HTERT RPE-1 (cell line): Measurements from ENCODE around the gene UCHL5.
"Not testable (repeated sequence)": the region's sequence is repeated elsewhere in the genome, so short reads cannot be mapped to it uniquely, and the experiment has no call there.

ENCODE experiments used
- in situ Hi-C: fragments of 300-500 bp; cut with MboI; formaldehyde crosslinking; loops from 4 replicates; pipeline ENCODE4 v1.14.3; 2020; ENCODE audit warnings: low sequenced_read_pairs

The UCHL5 gene

GRCh38 chr1:193013707-193014106 lies 45.5 kb downstream of the UCHL5 start:
- in situ Hi-C loops, result no loop called here

- in situ Hi-C loops, result no loop called here
Observed at GRCh38 chr1:193013005-193013404, 46.2 kb downstream of the UCHL5 start.

- in situ Hi-C loops, result no loop called here
Observed at GRCh38 chr1:193011406-193011805, 47.8 kb downstream of the UCHL5 start.

- in situ Hi-C loops, result no loop called here
Observed at GRCh38 chr1:193009501-193009900, 49.7 kb downstream of the UCHL5 start.

GRCh38 chr1:193005785-193006184 lies 53.4 kb downstream of the UCHL5 start:
- in situ Hi-C loops, result no loop called here

- in situ Hi-C loops, result no loop called here
Observed at GRCh38 chr1:192998536-192998935, 60.6 kb downstream of the UCHL5 start.

GRCh38 chr1:192994141-192994540 lies 65.0 kb downstream of the UCHL5 start:
- in situ Hi-C loops, result no loop called here

GRCh38 chr1:192993426-192994085 lies 65.6 kb downstream of the UCHL5 start:
- in situ Hi-C loops, result no loop called here

- in situ Hi-C loops, result not testable (repeated sequence)
Observed at GRCh38 chr1:192986748-192987334, 72.3 kb downstream of the UCHL5 start.

- in situ Hi-C loops, result no loop called here
Observed at GRCh38 chr1:192986110-192986747, 72.9 kb downstream of the UCHL5 start.

GRCh38 chr1:192984080-192984479 lies 75.1 kb downstream of the UCHL5 start:
- in situ Hi-C loops, result no loop called here

GRCh38 chr1:192983349-192983980 lies 75.7 kb downstream of the UCHL5 start:
- in situ Hi-C loops, result no loop called here

- in situ Hi-C loops, result no loop called here
Observed at GRCh38 chr1:192980856-192981255, 78.3 kb downstream of the UCHL5 start.

GRCh38 chr1:192980334-192980733 lies 78.8 kb downstream of the UCHL5 start:
- in situ Hi-C loops, result not testable (repeated sequence)

- in situ Hi-C loops, result no loop called here
Observed at GRCh38 chr1:192979542-192979941, 79.6 kb downstream of the UCHL5 start.

- in situ Hi-C loops, result no loop called here
Observed at GRCh38 chr1:192978195-192978710, 80.9 kb downstream of the UCHL5 start.

GRCh38 chr1:192977089-192977706 lies 82.0 kb downstream of the UCHL5 start:
- in situ Hi-C loops, result no loop called here

- in situ Hi-C loops, result no loop called here
Observed at GRCh38 chr1:192976576-192976975, 82.6 kb downstream of the UCHL5 start.

- in situ Hi-C loops, result no loop called here
Observed at GRCh38 chr1:192974701-192975100, 84.5 kb downstream of the UCHL5 start.

- in situ Hi-C loops, result no loop called here
Observed at GRCh38 chr1:192973988-192974387, 85.2 kb downstream of the UCHL5 start.

- in situ Hi-C loops, result no loop called here
Observed at GRCh38 chr1:192973202-192973601, 86.0 kb downstream of the UCHL5 start.
